DMS53 treated with DMSO at 0.1 percent for 48 hours (cell line): Measurements from ENCODE around the gene NPHP3.
A peak's percentile ranks its signal among the peaks of the same experiment; 100 is the strongest.
"Not testable (repeated sequence)": the region's sequence is repeated elsewhere in the genome, so short reads cannot be mapped to it uniquely, and the experiment has no call there.

ENCODE experiments used
- DNase-seq: peaks from one replicate; lab custom pipeline; 2025; ENCODE audit not compliant: unreplicated experiment; lab: John Stamatoyannopoulos, UW

Gene NPHP3

DNA sequence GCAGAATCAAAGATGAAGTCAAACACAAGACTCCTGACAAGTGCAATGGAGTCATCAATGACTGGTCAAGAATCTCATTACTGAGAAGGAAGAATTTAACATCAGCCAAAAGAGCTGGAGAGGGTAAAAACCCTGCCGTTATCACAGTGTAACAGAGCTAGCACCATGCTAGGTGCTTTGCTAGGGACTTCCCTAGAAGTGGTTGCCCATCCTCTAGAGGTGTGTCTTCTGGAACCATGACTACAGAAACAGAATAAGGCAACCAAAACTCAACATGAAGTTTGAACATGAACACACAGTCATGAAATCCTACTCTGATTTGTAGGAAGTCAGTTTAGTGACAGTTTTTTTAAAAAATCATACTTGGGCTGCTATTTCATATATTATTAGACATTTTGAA lies 72.1 kb downstream of the NPHP3 start:
- no peak for DNase-seq

DNA sequence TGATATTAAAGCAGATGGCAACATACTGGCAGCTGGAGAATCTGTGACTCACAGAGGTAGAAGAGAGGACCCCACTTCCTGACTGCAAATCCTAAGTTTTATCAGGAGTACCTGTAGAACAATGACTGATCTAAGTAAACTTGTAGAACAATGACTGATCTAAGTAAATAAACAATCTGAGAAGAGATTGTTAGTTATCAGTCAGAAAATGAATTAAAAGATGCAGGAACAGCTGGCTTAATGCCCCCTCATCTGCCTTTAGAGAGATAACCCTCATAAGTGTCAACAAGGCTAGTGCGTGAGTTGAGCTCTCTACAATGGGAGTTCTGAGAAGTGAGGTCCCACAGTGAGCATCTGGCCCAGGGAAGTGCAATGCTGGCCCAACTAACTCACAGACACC lies 77.2 kb downstream of the NPHP3 start:
- DNase-seq = peak; percentile 61

DNA sequence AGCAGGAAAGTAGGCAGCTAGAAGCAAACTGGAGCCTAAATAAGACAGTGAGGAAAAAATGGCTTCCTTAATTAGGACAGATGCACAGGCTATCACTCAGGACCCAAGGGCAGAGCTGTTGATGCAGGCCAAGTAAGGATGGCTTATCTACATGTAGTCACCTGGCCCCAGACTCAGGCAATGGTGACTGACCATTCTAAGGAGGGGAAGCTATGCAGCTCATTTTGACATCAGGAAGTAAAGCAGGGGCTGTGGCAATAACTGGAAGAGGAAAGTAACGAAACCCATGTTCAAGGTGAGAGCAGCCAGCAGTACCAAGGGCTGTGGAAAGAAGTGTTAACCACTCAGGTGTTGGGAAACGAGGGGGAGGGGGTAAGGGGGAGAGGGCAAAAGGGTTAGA lies 78.8 kb downstream of the NPHP3 start:
- no peak for DNase-seq

- no peak for DNase-seq
These were observed 79.7 kb downstream of the NPHP3 start for GRCh38 chr3:132642539-132642847.

DNA sequence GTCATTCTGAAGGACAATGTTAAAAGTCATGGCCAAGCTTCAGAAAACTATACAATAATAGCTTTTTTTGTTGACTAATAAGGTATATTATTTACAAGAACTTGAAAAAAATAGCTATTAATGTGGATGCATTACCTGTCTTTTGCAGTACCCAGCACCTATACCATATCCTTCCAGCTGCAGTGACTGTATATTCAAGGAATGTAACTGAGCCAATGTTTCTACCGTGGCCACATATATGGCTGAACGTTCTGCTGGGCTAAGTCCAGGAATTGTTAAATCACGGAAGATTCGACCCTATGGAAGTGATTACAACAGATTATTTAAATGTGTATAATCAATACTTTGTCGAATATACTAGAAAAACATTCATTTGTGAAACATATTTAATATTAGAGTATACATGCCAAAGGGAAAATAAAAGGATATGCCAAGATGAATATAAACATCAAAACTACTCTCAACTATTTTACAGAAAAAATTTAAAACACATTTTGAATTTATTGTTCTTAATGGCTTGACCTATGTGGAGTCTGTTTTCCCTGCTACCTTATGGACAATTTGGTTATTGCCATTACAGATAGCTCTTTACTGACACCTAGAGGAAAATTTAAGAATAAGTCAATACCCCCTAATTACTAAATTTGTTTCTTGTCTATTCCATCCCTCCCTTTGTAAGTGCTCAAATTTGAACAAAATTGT lies 80.2 kb downstream of the NPHP3 start:
- peak; percentile 34 for DNase-seq

DNA sequence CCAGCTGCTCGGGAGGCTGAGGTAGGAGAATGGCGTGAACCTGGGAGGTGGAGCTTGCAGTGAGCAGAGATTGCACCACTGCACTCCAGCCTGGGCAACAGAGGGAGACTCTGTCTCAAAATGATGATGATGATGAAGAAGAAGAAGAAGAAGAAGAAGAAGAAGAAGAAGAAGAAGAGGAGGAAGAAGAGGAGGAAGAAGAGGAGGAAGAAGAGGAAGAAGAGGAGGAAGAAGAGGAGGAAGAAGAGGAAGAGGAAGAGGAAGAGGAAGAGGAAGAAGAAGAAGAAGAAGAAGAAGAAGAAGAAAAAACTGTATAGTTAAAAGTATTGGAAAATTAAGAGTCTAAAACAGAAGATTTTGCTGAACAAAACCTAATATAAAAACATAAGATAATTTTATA lies 80.8 kb downstream of the NPHP3 start:
- DNase-seq = not testable (repeated sequence)

- no peak for DNase-seq
These were observed 83.5 kb downstream of the NPHP3 start for GRCh38 chr3:132638706-132639105.

GRCh38 chr3:132637590-132637989 lies 84.6 kb downstream of the NPHP3 start:
- no peak for DNase-seq

DNA sequence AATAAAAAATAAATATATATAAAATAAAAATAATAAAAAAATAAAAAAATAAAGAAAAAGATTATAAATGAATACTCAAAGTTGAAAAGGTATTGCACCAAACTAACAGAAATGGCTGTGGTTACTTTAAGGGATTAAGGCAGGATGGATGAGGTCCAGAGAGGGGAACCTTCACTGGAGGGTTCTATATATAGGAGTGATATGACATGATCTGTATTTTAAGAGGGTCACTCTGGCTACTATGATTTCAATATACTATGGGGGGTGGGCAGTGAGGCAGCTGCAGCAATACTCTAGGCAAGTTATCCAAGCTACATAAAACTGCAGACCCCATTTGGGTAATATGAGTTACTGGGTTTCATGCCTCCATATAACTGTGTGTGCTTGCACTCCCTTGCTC lies 87.2 kb downstream of the NPHP3 start:
- no peak for DNase-seq
